Stomach (tissue), 4 donors: ENCODE data around the gene EFCAB11.

Experiments
- CTCF ChIP-seq, 7 experiments: fragments of 450-650 bp in 4 of 7; fragments of 200-600 bp in 3 of 7; sonication (generic) in 3 of 7; IDR thresholded peaks; one replicate each; pipeline ENCODE4 v1.5.1; 2016 to 2019; ENCODE audit warnings: antibody characterized with exemption in 7 of 7, control low read depth in 2 of 7, mild to moderate bottlenecking in 1 of 7
- EP300 ChIP-seq: sonication (generic); formaldehyde crosslinking; IDR thresholded peaks from one replicate; pipeline ENCODE4 v1.6.1; 2017; ENCODE audit warnings: antibody characterized with exemption
- POLR2A ChIP-seq, 4 donors: fragments of 450-650 bp; IDR thresholded peaks; one replicate each; pipeline ENCODE4 v1.6.1; 2016; ENCODE audit warnings: antibody characterized with exemption in 4 of 4, control low read depth in 2 of 4, mild to moderate bottlenecking in 1 of 4, moderate library complexity in 1 of 4
- POLR2AphosphoS5 ChIP-seq, 3 donors: sonication (generic); formaldehyde crosslinking; IDR thresholded peaks; one replicate each; pipeline ENCODE4 v1.6.1; 2016; ENCODE audit warnings: antibody characterized with exemption in 3 of 3

GRCh38 chr14:89748004-89748403, 206.5 kb downstream of the EFCAB11 start:
- TF ChIP-seq CTCF (IDR thresholded peaks at IDR 0.05) (no peak), POLR2A (IDR thresholded peaks at IDR 0.05) (no peak), EP300 (no peak), POLR2AphosphoS5 (IDR thresholded peaks at IDR 0.05) (no peak)
